GM21526 (cell line): ENCODE measurements around the gene STK16.

ENCODE experiments used
- ATAC-seq: cut with Tn5 transposase; IDR thresholded peaks from one replicate; pipeline ENCODE4 v1.9.1; 2021; ENCODE audit warnings: moderate library complexity; ENCODE audit not compliant: unreplicated experiment, low FRiP score

The STK16 gene

DNA sequence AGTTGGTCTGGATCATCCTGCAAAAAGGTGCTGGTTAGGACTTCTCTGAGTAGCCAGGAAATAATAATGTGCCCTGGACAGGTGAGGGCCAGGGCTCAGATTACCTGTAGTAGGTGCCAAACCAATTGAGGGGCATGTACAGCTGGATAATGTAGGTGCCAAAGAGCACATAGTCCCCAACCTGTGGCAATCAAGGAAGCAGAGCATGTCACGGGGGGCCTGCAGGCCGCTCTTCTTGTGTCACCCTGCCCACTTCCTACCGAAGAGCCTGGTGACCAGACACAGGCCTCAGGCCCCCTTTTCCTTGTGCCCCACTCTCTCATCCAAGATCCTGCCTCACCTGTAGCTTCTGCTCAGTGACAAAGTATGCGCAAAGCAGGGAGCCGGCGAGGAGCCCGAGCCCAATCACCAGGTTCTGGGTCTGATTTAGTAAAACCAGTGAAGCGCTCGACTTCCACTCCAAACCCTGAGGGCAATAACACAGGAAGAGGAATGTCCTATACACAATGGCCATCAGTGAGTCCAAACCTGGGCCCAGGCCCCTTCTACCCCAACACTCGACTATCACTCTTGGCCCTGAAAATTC, 31.7 kb upstream of the STK16 start:
- no peak for ATAC-seq

DNA sequence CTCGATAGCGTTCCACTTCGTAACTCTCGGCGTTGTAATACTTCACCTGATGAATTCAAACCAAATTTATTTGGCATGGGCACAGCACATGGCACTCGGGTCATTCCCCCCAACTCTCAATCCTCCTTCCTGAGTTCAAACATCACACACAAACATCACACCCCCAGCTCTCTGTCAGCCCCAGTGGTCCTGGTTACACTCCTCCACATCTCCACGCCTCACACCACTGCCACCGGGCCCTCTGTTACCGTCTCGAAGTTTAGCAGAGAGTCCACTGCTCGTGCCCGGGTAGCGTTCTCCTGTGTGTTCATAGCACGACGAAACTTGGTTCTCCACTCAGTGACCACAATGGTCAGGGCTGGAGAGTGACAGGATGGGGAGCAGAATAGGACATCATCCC, 31.1 kb upstream of the STK16 start:
- no peak for ATAC-seq

DNA sequence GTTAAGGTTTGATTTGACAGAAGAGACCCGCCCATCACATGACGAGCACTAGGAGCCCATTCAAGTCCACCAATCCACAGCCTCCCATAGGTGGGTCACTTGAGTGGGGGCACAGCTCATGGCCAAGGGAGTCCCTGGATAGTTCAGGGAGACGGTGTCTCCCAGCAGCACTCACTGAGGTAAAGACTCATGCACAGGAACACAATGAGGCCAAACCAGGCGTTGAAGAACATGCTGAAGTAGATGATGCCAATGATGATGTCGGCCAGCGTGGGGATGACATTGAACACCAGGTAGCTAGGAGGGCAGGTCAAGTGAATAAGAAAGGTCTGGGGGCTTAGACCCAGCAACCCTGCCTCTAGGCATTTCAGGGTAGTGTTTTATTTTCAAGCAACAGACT, 30.5 kb upstream of the STK16 start:
- no peak for ATAC-seq

DNA sequence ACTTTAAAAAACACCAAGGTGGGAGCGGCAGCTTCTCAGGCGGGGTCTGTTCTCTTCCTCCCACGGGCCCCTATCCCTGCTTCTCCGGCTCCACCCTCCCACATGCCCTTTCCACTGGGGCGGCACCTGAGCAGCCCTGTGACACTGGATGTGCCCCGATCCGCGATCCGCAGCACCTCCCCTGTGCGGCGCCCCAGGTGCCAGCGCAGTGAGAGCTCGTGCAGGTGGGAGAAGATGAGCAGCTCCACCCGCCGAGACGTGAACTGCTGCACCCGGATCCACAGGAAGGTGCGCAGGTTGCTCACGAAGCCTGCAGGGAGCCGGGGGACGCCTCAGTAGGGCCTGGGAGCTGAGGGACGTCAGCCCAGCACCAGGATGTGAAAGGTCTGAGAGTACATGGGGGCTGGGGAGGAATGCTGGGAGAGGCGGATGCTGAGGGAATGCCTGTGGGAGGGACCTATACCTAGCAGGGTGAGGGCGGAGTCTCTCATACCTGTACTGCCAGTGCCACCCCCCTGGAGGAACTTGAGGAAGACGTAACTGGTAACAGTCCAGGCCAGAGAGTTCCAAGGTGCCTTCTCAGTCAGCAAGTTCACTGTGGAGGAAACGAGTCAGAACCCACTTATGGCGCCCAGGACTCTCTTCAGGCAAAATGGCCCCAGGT, 29.3 kb upstream of the STK16 start:
- ATAC-seq = no peak

DNA sequence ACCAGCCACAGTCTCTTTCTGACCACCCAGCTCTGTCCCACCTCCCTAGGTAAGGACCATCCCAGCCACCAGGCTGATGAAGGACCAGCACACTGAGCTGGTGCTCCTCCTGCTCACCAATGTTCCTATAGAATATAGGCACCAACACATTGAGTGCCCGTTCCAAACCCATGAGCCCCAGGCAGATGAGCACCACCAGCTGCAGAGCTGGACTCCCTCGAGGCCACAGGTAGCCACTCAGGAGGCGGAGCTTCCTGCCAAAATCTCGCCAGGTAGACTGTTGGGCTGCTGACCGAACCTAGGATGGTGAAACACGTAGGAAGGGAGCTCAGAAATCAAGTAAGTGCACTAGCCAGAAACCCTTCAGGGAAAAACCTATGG, 28.8 kb upstream of the STK16 start:
- ATAC-seq = no peak

DNA sequence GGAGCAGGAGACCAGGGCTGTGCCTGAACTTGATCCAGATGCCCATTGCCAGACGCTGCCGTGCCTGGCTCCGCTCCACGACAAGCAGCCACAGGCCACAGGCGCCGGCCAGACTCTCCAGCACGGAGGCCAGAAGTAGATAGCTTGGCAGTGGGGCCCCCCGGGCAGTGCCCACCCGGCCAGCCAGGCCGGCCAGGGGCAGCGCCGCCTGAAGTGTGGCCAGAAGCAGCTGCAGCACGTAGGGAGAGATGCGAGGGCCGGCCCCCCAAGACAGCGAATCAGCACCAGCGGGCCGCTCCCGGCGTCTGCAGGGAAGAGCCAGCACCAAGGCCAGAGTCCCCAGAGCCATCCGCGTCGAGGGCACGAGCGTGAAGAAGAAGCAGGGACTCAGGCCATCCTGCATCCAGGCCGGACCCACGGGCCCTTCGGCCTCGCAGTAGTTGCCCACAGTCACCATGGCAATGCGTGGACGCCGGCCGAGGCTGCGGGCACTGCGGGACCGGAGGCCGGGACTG, 27.0 kb upstream of the STK16 start:
- ATAC-seq = peak; percentile 6

DNA sequence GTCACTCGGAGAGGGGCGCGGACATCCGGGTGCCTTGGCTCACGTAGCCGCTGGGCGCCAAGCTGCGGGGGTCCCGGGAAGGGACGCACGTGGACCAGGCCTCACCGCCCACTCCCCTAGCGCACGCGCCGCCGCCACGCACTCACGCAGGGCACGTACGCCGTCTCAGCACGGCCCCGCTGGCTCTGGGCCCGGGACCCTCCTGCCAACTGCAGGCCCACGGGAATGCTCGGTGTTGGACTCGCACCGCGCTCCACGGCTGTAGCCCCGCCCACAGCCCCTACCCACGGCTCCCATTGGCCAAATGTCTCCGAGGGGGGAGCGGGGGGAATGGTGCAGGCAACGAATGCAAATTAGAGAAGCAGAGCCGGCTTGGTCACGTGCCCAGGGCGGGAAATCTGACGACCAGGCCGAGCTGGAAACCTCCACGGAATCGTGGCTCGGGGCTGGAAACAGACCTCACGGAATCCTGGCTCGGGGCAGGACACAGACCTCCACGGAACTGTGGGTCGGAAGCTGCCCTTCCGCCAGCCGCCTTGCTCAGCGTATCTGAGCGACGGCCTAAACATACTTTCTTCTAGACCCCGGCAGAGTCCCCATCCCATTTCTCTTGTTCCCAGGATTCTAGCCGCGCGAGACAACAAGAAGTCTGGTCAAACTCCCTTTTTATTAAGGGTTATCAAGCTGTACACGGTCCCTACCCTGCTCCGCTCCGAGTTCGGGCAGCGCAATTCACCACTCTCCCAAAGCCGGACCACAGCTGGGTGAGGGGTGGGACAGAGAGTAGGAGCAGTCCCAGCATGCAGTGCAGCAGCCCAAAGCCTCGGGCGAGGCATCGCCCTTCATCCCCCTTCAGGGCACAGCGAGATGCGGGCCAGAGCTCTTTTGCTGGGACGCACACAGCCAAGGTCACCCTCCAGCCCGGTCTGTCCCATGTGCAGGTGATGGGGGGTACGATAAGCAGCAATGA, 26.3 kb upstream of the STK16 start, which contains the start of gene ABCB6:
TSS of gene ABCB6 (minus strand) at position 227 of the 970 bp plus-strand sequence. CDS start 285 bp downstream, outside the sequence.
- ATAC-seq = peak; percentile 58

DNA sequence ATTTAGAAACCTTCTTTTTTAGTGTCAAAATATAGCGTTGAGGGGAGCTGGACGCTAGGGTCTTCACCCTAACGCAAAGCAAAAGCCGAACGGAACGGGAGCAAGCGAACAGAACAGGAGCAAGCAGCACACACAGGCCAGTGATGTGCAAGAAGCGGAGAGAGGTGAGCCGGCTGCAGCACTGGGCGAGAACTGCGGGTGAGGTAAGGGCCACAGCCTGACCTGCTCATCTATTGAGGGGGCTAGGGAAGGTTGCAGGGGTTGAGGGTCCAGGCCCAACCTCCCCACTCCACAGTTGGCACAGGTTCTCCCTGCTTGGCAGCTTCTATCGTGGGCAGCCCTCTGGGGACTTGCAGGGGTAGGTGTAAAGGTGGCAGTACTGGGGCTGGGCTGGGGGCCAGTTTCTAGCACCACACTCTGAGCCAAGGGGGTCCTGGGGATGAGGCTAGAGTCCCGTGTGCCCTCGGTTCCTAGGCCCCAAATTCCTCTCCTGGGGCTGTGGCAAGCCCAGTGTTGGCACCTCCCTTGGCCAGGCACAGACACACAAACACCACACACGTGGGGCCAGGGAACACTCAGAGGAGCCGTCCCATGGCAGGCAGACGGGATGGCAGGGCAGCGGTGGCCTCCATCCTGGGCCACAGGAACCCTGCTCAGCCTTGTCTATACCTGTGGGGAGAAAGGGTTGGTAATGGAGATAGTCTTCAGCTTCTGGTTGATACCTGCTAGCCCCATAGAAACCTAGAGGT, 25.3 kb upstream of the STK16 start:
- ATAC-seq = no peak

DNA sequence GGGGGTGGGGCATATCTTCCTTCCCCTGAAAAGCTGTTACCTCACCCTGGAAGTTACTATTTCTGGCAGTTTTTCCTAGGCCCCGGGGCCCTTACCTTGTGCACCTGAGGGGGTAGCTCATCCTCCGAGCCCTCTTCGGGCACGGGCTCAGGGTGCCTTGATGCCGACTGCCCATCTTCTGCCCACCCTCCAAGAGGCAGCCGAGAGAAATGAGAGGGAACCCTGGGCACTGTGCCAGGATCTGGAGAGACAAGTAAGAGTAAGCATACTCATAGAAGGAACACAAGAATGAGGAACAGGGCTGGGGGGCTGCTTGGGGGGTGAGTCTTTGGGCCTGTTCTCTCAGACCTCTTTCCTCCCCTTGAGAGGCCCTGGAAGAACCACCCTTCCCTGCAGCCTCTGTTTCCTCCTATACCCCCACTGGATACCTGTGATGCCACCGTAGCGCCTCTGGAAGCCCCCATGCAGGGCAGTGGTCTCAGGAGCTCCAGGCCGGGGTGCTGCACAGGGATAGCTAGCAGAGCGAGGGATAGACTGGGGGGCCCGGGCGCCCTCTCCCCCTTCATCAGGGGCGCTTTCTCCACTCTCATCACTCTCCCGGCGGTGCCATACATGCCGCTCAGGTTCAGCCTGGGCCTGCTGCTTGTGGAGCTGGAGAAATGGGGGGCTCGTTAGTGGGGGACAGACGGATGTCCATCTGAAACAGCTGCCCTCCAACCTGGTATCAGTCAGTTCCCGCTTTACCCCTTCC, 24.5 kb upstream of the STK16 start:
- no peak for ATAC-seq

DNA sequence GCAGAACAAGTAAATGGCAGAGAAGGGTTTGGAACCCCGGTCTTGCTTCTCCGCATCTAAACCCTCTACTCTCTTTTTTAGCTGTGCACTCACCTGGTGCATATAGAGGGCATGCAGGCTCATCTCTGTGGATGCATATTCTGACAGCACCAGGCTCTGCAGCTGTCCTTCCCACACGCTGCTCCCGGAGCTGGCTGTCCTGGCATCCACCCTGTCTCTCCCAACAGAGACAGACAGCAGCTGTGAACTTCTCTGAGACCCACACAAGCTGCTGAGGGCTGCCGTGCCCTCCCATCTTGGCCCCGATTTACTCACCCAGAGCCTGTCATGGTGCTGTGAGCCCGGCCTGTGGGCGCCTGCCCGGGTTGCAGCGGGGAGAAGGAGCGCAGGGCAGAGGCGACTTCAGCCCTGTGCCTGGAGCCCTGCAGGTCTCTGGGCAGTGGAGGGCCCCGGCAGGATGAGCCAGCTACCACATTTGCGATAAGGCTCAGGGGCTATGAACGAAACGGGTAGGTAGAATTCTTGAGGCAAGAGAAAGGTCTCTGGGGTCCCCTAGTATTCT, 23.2 kb upstream of the STK16 start:
- ATAC-seq = no peak

DNA sequence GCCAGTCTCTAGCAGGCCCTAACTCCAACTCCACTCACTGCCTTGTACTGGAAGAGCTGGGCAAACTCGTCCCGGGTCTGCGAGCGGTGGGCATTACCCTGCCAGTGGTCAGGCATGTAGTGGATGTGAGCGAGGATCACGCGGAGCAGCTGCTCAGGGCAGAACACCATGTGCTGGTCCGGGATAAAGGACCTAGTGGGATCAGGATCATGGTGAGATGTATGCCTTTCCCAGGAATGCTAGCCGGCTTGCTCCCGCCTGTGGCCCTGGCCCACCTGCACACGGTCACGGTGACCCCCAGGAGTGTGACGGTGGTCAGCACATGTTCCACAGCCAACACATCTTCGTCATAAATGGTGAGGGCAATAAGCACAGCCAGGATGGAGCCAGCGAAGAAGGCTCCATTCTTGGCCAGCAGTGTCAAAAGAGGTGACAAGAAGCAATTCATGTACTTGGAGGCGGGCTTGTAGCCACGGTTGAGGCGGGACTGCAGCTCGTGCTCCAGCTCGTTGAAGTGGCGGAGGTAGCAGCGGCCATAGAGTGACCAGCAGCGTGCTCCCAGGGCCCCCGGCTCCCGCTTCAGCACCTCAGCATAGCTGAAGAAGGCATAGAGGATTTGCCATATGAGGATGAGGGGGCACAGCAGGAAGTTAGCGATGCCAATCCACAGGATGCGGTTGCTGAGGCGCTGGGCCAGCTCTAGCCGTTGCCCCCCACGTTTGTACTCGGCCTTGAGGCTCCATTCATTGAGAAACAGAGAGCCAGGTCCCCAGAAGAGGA, 21.3 kb upstream of the STK16 start:
- ATAC-seq = no peak

DNA sequence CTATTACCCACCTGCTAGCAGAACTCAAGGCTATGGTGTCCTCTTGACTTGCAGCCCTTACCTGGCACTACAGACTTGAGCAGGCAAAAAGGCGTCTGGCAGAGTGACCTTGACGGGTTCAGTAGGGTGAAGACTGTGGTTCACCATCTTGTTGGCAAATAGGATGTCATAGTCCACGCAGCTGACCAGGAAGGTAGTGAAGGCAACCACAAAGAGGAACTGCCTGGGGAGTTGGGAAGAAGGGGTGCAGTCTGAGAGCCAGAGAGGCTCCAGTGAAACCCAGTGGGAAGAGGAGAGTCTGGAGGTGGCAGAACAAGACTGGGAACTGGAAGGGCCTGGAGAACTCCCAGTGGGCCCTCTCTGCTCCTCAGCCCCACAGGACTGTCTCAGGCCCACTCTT, 19.9 kb upstream of the STK16 start:
- ATAC-seq = no peak

DNA sequence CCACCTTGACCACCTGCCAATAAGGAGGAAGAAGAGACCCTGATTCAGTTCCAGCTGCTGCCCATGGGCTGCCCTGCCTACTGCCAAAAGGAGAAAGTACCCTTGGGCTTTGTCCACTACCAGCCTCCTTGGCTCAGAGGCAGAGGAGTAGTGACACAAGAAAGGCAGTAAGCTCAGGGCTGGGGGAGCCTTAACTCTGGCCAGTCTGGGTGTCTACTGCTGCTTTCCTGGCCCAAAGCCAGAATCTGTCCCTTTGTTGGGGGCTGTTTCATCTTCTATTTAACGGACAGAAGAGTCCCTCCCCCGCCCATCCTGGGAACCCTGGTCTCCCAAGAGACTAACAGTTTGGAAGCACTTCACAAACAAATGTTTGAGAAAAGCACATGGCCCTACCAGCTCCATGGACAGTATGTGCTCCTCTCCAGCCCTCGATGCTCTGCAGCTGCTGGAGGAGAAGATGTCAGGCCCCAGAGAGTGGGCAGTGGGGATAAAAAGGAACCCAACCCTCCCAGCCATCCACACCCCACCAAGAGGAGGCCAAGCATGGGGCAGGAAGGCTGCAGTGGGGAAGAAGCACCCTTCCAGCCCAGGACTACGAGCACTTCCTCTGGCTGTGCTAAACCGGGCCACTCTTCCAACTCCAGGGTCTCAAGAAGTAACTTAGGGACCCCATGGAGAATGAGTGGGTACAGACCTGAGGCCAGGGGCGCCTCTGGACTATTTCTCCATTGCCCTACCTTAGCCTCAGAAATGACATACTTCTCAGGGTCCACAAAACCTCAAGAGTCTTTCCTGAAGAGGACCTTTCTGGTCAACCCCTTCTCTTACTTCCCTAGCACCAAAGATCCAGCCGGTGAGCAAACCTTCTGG, 17.0 kb upstream of the STK16 start:
- no peak for ATAC-seq

DNA sequence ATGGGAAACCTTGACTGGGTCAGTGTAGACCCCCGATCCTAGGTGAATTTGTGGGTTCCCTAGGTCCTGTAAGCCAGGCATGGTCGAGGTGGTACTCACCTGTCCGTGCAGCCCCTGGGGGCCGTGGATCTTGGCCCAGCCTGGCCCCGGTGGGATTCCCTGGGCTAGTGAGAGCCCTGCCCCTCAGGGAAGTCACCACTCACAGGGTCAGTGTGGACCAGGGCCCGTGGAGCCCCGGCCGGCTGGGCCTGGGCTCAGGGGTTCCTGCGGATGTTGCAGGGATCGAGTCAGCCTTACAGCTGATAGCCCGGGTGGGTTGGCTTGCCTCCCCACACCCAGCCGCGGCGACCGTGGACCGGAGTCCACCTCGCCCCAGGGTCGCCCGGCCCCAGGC, 16.4 kb upstream of the STK16 start:
- ATAC-seq = peak; percentile 9

DNA sequence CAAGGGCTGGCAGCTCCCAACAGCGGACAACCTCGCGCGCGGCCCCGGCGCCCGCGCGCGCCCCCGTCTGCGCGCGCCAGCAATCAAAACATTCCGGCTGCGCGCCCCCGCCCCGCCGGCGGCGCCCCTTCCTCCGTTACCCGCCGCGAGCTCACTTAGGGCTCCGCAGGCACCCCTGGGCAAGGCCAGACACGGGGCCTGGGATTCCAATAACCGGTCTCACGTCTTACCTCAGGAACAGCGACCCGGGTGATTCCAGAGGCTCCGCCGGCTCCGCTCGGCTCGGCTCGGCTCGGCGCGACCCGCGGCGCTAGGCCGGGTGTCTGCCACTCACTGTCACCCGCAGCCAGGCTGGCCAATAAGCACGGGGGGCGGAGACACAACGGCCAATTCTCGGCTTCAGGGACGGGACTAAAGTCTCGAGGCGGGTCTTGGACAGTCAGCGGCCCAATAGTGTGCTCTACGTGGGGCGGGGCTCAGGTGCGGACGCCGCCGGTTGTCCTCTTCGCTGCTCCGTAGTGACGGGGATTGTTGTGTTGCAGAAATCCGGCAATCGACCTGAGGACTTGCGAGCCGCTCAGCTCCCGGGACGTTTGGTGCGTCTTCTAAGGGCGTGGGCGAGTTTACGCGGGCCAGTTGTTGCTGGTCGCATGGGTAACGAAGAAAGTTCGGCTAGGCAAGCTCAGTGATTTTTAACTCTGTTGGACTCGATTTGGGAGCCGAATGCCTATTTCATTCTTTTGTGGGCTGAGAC, 15.8 kb upstream of the STK16 start, which contains the start of the genes ANKZF1 and ATG9A:
TSS of gene ANKZF1 (plus strand) at position 502 of the 754 bp plus-strand sequence. CDS start 452 bp downstream, outside the sequence.
TSS of gene ATG9A (minus strand) at position 332 of the 754 bp plus-strand sequence. CDS start 1,612 bp downstream, outside the sequence.
- peak; percentile 92 for ATAC-seq

DNA sequence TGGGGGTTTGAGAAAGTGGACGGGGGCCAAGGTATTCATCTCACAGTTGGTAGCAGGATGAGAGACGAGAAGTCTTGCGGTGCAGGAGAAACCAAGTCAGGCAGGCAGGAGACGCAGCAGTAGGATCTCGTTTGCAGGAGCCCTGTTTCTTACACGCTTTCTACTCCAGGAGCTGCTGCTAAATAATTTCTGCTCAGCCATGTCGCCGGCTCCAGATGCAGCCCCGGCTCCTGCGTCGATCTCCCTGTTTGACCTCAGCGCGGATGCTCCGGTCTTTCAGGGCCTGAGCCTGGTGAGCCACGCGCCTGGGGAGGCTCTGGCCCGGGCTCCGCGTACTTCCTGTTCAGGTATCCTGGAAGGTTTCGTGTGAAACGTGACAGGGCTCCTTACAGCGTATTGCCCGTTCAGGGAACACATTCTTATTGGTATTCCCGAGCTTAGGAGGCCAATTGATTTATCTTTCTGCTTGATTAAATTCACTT, 15.2 kb upstream of the STK16 start:
- no peak for ATAC-seq

DNA sequence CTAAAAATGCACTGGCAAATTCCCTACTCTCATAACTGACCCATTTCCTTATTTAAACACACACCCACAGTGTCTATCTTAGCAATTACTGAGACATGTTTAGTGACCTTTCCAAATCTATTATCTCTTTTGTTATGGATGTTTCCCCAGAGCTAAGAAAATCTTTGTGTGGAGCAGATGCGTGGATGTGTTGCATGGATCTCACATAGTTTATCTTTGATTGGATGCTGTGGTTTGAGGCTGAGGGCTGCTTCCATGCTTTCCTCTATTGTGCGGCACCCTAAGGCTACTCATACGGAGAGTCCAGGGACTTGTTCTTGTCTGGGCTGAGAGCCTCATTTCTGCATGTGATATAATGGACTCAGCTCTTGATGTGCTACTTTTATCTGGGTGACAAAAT, 10.9 kb upstream of the STK16 start:
- ATAC-seq = no peak
